HG02840 (cell line): ENCODE results near the gene SAMD14.
"Not testable (repeated sequence)": the region's sequence is repeated elsewhere in the genome, so short reads cannot be mapped to it uniquely, and the experiment has no call there.

Source experiments
- ATAC-seq: cut with Tn5 transposase; IDR thresholded peaks from one replicate; pipeline ENCODE4 v1.9.1; 2021; ENCODE audit warnings: mild to moderate bottlenecking, moderate library complexity, moderate number of reproducible peaks; ENCODE audit not compliant: unreplicated experiment, low FRiP score

Gene SAMD14

GRCh38 chr17:50080096-50080480, 49.9 kb downstream of the SAMD14 start:
- no peak for ATAC-seq

- ATAC-seq: no peak
Measured at GRCh38 chr17:50079334-50080095, 50.4 kb downstream of the SAMD14 start.

GRCh38 chr17:50078430-50078829, 51.5 kb downstream of the SAMD14 start:
- ATAC-seq: no peak

- no peak for ATAC-seq
Measured at GRCh38 chr17:50076591-50077235, 53.2 kb downstream of the SAMD14 start.

- no peak for ATAC-seq
Measured at GRCh38 chr17:50076221-50076590, 53.8 kb downstream of the SAMD14 start.

- no peak for ATAC-seq
Measured at GRCh38 chr17:50075446-50076032, 54.4 kb downstream of the SAMD14 start.

GRCh38 chr17:50074227-50074626, 55.7 kb downstream of the SAMD14 start:
- ATAC-seq: no peak

GRCh38 chr17:50072925-50073324, 57.0 kb downstream of the SAMD14 start:
- ATAC-seq: no peak

GRCh38 chr17:50072130-50072529, 57.8 kb downstream of the SAMD14 start:
- ATAC-seq: no peak

GRCh38 chr17:50071692-50072091, 58.3 kb downstream of the SAMD14 start:
- ATAC-seq: no peak

- no peak for ATAC-seq
Measured at GRCh38 chr17:50070908-50071680, 58.9 kb downstream of the SAMD14 start.

- no peak for ATAC-seq
Measured at GRCh38 chr17:50067996-50068395, 62.0 kb downstream of the SAMD14 start.

GRCh38 chr17:50066995-50067394, 63.0 kb downstream of the SAMD14 start:
- ATAC-seq: no peak

GRCh38 chr17:50065056-50065455, 64.9 kb downstream of the SAMD14 start:
- no peak for ATAC-seq

GRCh38 chr17:50064253-50065001, 65.5 kb downstream of the SAMD14 start:
- ATAC-seq: no peak

- no peak for ATAC-seq
Measured at GRCh38 chr17:50063561-50064252, 66.3 kb downstream of the SAMD14 start.

GRCh38 chr17:50062293-50063243, 67.4 kb downstream of the SAMD14 start:
- no peak for ATAC-seq

- ATAC-seq: not testable (repeated sequence)
Measured at GRCh38 chr17:50061713-50062045, 68.3 kb downstream of the SAMD14 start.
